HCT116 (cell line): ENCODE measurements around the gene CYTH2. TPM values are rescaled to one million over a fixed set of nuclear protein-coding genes. Genes with fewer than 3 reads are reported as not detected.

ENCODE experiments used
- ATAC-seq: fragments of 200-7000 bp; cut with Tn5 transposase; 2 replicates; pipeline ENCODE4 v1.9.1; 2020; ENCODE audit warnings: mild to moderate bottlenecking, moderate library complexity
- BruUV-seq: library from RNA; stranded (reverse); fragments of 400-500 nt; replicated peaks from 2 replicates; lab custom pipeline; 2021; lab: Mats Ljungman, UMichigan
- CTCF ChIA-PET: fragments of 300-600 bp; sonication (Branson Sonifier 250); formaldehyde crosslinking; loops from one replicate; lab custom pipeline; 2021; ENCODE audit warnings: antibody characterized with exemption; lab: Charles Lee
- POLR2A ChIA-PET: fragments of 300-600, 350-600 bp; sonication (Branson Sonifier 250); formaldehyde crosslinking; loops from one replicate; lab custom pipeline; 2021; ENCODE audit warnings: antibody characterized with exemption; lab: Charles Lee
- RAD21 ChIA-PET, 2 experiments: fragments of 300-600 bp; sonication (Branson Sonifier 250); formaldehyde crosslinking; loops; one replicate each; lab custom pipeline; 2023; ENCODE audit warnings: low total read pairs in 2 of 2; ENCODE audit not compliant: uncharacterized antibody in 2 of 2, unreplicated experiment in 2 of 2, low non-redundant PET in 1 of 2; lab: Charles Lee
- DNase-seq: peaks from one replicate; pipeline ENCODE4 v3.0.0-alpha.2; 2010; ENCODE audit warnings: low read depth, low spot score
- H2AFZ ChIP-seq: fragments of 200-600 bp; shearing (Covaris generic), sonication (generic); 2 replicates; pipeline ENCODE4 v1.6.1; 2017; ENCODE audit warnings: low read depth, mixed run types, mixed read lengths, antibody characterized with exemption, low read length; ENCODE audit not compliant: poor library complexity, severe bottlenecking
- H3K27ac ChIP-seq: 2 replicates; pipeline ENCODE4 v1.5.1; 2012; ENCODE audit warnings: low read depth, low read length
- H3K27me3 ChIP-seq: fragments of 200-600 bp; sonication (generic); 2 replicates; pipeline ENCODE4 v1.6.1; 2016; ENCODE audit warnings: mixed run types, low read length, mixed read lengths; ENCODE audit not compliant: insufficient read depth
- H3K36me3 ChIP-seq, 2 experiments: fragments of 200-500 bp in 1 of 2; fragments of 200-600 bp in 1 of 2; sonication (Bioruptor generic) in 1 of 2; sonication (generic) in 1 of 2; 2 replicates each; pipeline versions ENCODE4 v1.5.1 to v1.6.1; 2014 to 2016; ENCODE audit warnings: low read length in 2 of 2, inconsistent platforms in 1 of 2, mixed read lengths in 1 of 2, mixed run types in 1 of 2; ENCODE audit not compliant: insufficient read depth in 2 of 2, control insufficient read depth in 1 of 2
- H3K4me1 ChIP-seq, 2 experiments: fragments of 200-600 bp in 1 of 2; sonication (generic) in 1 of 2; 2 replicates each; pipeline versions ENCODE4 v1.5.1 to v1.6.1; 2012 to 2017; ENCODE audit warnings: low read length in 2 of 2, inconsistent platforms in 1 of 2, mild to moderate bottlenecking in 1 of 2, mixed read lengths in 1 of 2, mixed run types in 1 of 2, moderate library complexity in 1 of 2; ENCODE audit not compliant: insufficient read depth in 2 of 2, control insufficient read depth in 1 of 2
- H3K4me2 ChIP-seq: fragments of 200-600 bp; sonication (generic); 2 replicates; pipeline ENCODE4 v1.6.1; 2017; ENCODE audit warnings: mixed run types, low read length, mixed read lengths
- H3K4me3 ChIP-seq, 2 experiments: fragments of 200-600 bp in 1 of 2; sonication (generic) in 1 of 2; replicated peaks in 1 of 2; 2 replicates each; pipeline ENCODE4 v1.5.1; 2011 to 2016; ENCODE audit warnings: low read length in 2 of 2, control low read depth in 1 of 2, low read depth in 1 of 2, mild to moderate bottlenecking in 1 of 2, mixed read lengths in 1 of 2, mixed run types in 1 of 2
- H3K79me2 ChIP-seq: fragments of 200-600 bp; sonication (generic); 2 replicates; pipeline ENCODE4 v1.6.1; 2017; ENCODE audit warnings: mild to moderate bottlenecking, mixed run types, low read length, moderate library complexity, mixed read lengths; ENCODE audit not compliant: insufficient read depth
- H3K9ac ChIP-seq: fragments of 200-600 bp; sonication (generic); 2 replicates; pipeline ENCODE4 v1.6.1; 2016; ENCODE audit warnings: low read length, mixed read lengths
- H3K9me2 ChIP-seq: fragments of 200-600 bp; sonication (generic), shearing (Covaris generic); 2 replicates; pipeline ENCODE4 v1.6.1; 2017; ENCODE audit warnings: mixed run types, mild to moderate bottlenecking, moderate library complexity; ENCODE audit not compliant: insufficient read depth
- H3K9me3 ChIP-seq, 2 experiments: fragments of 200-500 bp in 1 of 2; fragments of 200-600 bp in 1 of 2; sonication (Bioruptor generic) in 1 of 2; sonication (generic) in 1 of 2; 2 replicates each; pipeline ENCODE4 v1.6.1; 2014 to 2017; ENCODE audit warnings: low read length in 2 of 2, mixed read lengths in 2 of 2, inconsistent platforms in 1 of 2, low read depth in 1 of 2, mild to moderate bottlenecking in 1 of 2, mixed run types in 1 of 2, moderate library complexity in 1 of 2; ENCODE audit not compliant: control insufficient read depth in 1 of 2, insufficient read depth in 1 of 2
- H4K20me1 ChIP-seq: fragments of 200-600 bp; sonication (generic), shearing (Covaris generic); 2 replicates; pipeline ENCODE4 v1.6.1; 2017; ENCODE audit warnings: mixed run types, mild to moderate bottlenecking, moderate library complexity; ENCODE audit not compliant: insufficient read depth
- ELF1 ChIP-seq: IDR thresholded peaks from 2 replicates; pipeline ENCODE4 v1.6.1; 2012; ENCODE audit warnings: low read depth, borderline replicate concordance
- EZH2 ChIP-seq: fragments of 200-600 bp; sonication (generic); IDR thresholded peaks from 2 replicates; pipeline ENCODE4 v1.6.1; 2017; ENCODE audit warnings: antibody characterized with exemption, mixed run types
- EZH2phosphoT487 ChIP-seq: fragments of 200-600 bp; IDR thresholded peaks from 2 replicates; pipeline ENCODE4 v1.6.1; 2018; ENCODE audit warnings: antibody characterized with exemption, borderline replicate concordance
- JUND ChIP-seq: IDR thresholded peaks from 2 replicates; pipeline ENCODE4 v1.6.1; 2012
- MAX ChIP-seq: IDR thresholded peaks from 2 replicates; pipeline ENCODE4 v1.6.1; 2012
- POLR2AphosphoS5 ChIP-seq: IDR thresholded peaks from 2 replicates; pipeline ENCODE4 v1.6.1; 2011; ENCODE audit warnings: mild to moderate bottlenecking, low read depth, low read length, moderate library complexity
- RAD21 ChIP-seq: IDR thresholded peaks from 2 replicates; pipeline ENCODE4 v1.6.1; 2012; ENCODE audit warnings: low read depth, mild to moderate bottlenecking
- SIN3A ChIP-seq: IDR thresholded peaks from 2 replicates; pipeline ENCODE4 v1.6.1; 2012; ENCODE audit warnings: low read depth
- SP1 ChIP-seq: IDR thresholded peaks from 2 replicates; pipeline ENCODE4 v1.6.1; 2012; ENCODE audit warnings: low read depth
- SRF ChIP-seq: IDR thresholded peaks from 2 replicates; pipeline ENCODE4 v1.6.1; 2012; ENCODE audit warnings: low read depth
- TCF7L2 ChIP-seq: IDR thresholded peaks from 2 replicates; pipeline ENCODE4 v1.7.0; 2011; ENCODE audit warnings: borderline replicate concordance, inconsistent platforms; ENCODE audit not compliant: insufficient read depth, insufficient read length; ENCODE audit errors: extremely low read depth
- YY1 ChIP-seq: IDR thresholded peaks from 2 replicates; pipeline ENCODE4 v1.6.1; 2011; ENCODE audit warnings: low read length, low read depth, moderate library complexity, mild to moderate bottlenecking; ENCODE audit not compliant: insufficient replicate concordance; ENCODE audit errors: extremely low read depth
- ZFX ChIP-seq: fragments of 450-650 bp; IDR thresholded peaks from 2 replicates; pipeline ENCODE4 v1.6.1; 2017
- ZNF274 ChIP-seq: fragments of 200-500 bp; sonication (Bioruptor generic); IDR thresholded peaks from 2 replicates; pipeline ENCODE4 v1.6.1; 2014; ENCODE audit warnings: mild to moderate bottlenecking, low read depth, low read length, inconsistent platforms
- intact Hi-C: fragments of 100-400 bp; cut with micrococcal nuclease; formaldehyde crosslinking; loops from 2 replicates; pipeline ENCODE4 v1.10.0; 2022
- total RNA-seq: library from RNA; stranded (reverse); gene quantifications from one replicate; pipeline ENCODE4 v1.2.1, GENCODE V29; 2021; ENCODE audit not compliant: unreplicated experiment
- TF ChIP-seq, protein P1 (sequence below), 3 experiments: fragments of 200-600 bp in 1 of 3; sonication (generic) in 1 of 3; IDR thresholded peaks in 2 of 3; conservative IDR thresholded peaks in 1 of 3; 2 replicates each; pipeline ENCODE4 v1.5.1; 2012 to 2017; ENCODE audit warnings: low read depth in 2 of 3, low read length in 2 of 3, antibody characterized with exemption in 1 of 3, borderline replicate concordance in 1 of 3, control low read depth in 1 of 3, mild to moderate bottlenecking in 1 of 3, mixed read lengths in 1 of 3, mixed run types in 1 of 3, moderate library complexity in 1 of 3; ENCODE audit not compliant: insufficient read depth in 1 of 3
- TF ChIP-seq, protein P2 (sequence below): IDR thresholded peaks from 2 replicates; pipeline ENCODE4 v1.6.1; 2011; ENCODE audit warnings: mild to moderate bottlenecking, low read length, moderate library complexity; ENCODE audit not compliant: insufficient replicate concordance; ENCODE audit errors: extremely low read depth

Gene CYTH2
- total RNA-seq, 1 experiment from 2014 or later, result 75.3 TPM

DNA sequence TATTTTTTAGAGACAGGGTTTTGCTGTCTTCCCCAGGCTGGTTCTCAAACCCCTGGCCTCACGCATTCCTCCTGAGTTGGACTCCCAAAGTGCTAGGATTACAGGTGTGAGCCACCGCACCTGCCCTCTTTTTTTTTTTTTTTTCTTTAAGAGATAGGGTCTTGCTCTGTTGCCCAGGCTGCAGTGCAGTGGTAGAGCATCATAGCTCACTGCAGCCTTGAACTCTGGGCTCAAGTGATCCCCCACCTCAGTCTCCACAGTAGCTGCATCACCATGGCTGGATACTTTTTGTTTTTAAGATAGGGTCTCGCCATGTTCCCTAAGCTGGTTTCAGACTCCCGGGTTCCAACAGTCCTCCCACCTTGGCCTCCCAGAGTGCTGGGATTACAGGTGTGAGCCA, 12.3 kb upstream of the CYTH2 start:
- BruUV-seq, result no TSS peak
- Histone ChIP-seq H3K4me3 (no peak overlapping the region), H3K36me3 (peaks cover 20 to 48% of the 10 kb centered on the region in 2 experiments), H3K79me2 (peaks cover 43% of the 10 kb centered on the region), H3K4me2 (no peak overlapping the region), H3K9ac (no peak overlapping the region), H3K27ac (no peak overlapping the region), H3K9me3 (no peaks in the 10 kb centered on the region), H3K27me3 (no peaks in the 10 kb centered on the region), H3K9me2 (no peaks in the 10 kb centered on the region), H3K4me1 (no peaks in the 10 kb centered on the region), H2AFZ (no peak overlapping the region), H4K20me1 (no peaks in the 10 kb centered on the region)
- ChIA-PET CTCF (no interaction called here), POLR2A (interaction anchor here (2.2 kb wide), 1 partner anchor 11 kb away, joined by 5 read pairs; the partner anchor contains the start of gene GRWD1), RAD21 (no interaction called here)
- intact Hi-C loops, result no loop called here
- ATAC-seq (no peak), DNase-seq (no peak)
- TF ChIP-seq SIN3A, result no peak
- TF ChIP-seq ELF1, result no peak
- no peak for TF ChIP-seq EZH2phosphoT487
- TF ChIP-seq SRF, result no peak
- no peak for TF ChIP-seq JUND
- TF ChIP-seq MAX, result no peak
- no peak for TF ChIP-seq EZH2
- no peak for TF ChIP-seq ZNF274
- TF ChIP-seq YY1, result no peak

- no peak overlapping the region for H3K9ac ChIP-seq
- H3K27ac ChIP-seq, result no peak overlapping the region
- no peaks in the 10 kb centered on the region for H3K4me1 ChIP-seq
- H4K20me1 ChIP-seq, result no peaks in the 10 kb centered on the region
- H3K4me3 ChIP-seq, result no peak overlapping the region
- H3K9me2 ChIP-seq, result no peaks in the 10 kb centered on the region
- H3K4me2 ChIP-seq, result no peak overlapping the region
- H3K9me3 ChIP-seq, result no peaks in the 10 kb centered on the region
- BruUV-seq, result no TSS peak
- no peaks in the 10 kb centered on the region for H3K27me3 ChIP-seq
- POLR2A ChIA-PET, result interaction anchor here (2.2 kb wide), 1 partner anchor 12 kb away, joined by 5 read pairs; the partner anchor contains the start of gene GRWD1
- peaks cover 18 to 46% of the 10 kb centered on the region in 2 experiments; a peak in 3 of 4 replicates for H3K36me3 ChIP-seq
- DNase-seq, result no peak
- CTCF ChIA-PET, result no interaction called here
- intact Hi-C loops, result no loop called here
- no peak for ATAC-seq
- RAD21 ChIA-PET, result no interaction called here
- H2AFZ ChIP-seq, result no peak overlapping the region
- H3K79me2 ChIP-seq, result peaks cover 33% of the 10 kb centered on the region
- TF ChIP-seq RAD21 (no peak), YY1 (no peak), SP1 (no peak), ELF1 (no peak), MAX (no peak), ZFX (no peak), POLR2AphosphoS5 (no peak), EZH2phosphoT487 (no peak), TCF7L2 (no peak)
- TF ChIP-seq, protein P1, sequence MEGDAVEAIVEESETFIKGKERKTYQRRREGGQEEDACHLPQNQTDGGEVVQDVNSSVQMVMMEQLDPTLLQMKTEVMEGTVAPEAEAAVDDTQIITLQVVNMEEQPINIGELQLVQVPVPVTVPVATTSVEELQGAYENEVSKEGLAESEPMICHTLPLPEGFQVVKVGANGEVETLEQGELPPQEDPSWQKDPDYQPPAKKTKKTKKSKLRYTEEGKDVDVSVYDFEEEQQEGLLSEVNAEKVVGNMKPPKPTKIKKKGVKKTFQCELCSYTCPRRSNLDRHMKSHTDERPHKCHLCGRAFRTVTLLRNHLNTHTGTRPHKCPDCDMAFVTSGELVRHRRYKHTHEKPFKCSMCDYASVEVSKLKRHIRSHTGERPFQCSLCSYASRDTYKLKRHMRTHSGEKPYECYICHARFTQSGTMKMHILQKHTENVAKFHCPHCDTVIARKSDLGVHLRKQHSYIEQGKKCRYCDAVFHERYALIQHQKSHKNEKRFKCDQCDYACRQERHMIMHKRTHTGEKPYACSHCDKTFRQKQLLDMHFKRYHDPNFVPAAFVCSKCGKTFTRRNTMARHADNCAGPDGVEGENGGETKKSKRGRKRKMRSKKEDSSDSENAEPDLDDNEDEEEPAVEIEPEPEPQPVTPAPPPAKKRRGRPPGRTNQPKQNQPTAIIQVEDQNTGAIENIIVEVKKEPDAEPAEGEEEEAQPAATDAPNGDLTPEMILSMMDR (IDR thresholded peaks at IDR 0.05 in 2 of 3, conservative IDR thresholded peaks at IDR 0.05 in 1 of 3; ENCODE audit: borderline replicate concordance in 1 of 3, insufficient read depth in 1 of 3, low read depth in 2 of 3, low read length in 2 of 3), result no peak
- TF ChIP-seq, protein P2, sequence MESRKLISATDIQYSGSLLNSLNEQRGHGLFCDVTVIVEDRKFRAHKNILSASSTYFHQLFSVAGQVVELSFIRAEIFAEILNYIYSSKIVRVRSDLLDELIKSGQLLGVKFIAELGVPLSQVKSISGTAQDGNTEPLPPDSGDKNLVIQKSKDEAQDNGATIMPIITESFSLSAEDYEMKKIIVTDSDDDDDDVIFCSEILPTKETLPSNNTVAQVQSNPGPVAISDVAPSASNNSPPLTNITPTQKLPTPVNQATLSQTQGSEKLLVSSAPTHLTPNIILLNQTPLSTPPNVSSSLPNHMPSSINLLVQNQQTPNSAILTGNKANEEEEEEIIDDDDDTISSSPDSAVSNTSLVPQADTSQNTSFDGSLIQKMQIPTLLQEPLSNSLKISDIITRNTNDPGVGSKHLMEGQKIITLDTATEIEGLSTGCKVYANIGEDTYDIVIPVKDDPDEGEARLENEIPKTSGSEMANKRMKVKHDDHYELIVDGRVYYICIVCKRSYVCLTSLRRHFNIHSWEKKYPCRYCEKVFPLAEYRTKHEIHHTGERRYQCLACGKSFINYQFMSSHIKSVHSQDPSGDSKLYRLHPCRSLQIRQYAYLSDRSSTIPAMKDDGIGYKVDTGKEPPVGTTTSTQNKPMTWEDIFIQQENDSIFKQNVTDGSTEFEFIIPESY, result no peak
Measured at GRCh38 chr19:48458016-48458415, 11.2 kb upstream of the CYTH2 start.
